ENCODE data around the gene NTMT2. TPM values are rescaled to one million over a fixed set of nuclear protein-coding genes. Genes with fewer than 3 reads are reported as not detected.
"Not testable (repeated sequence)": the region's sequence is repeated elsewhere in the genome, so short reads cannot be mapped to it uniquely, and the experiment has no call there.

NTMT2 gene
- total RNA-seq, 1 donor from 2014 or later, result not detected

DNA sequence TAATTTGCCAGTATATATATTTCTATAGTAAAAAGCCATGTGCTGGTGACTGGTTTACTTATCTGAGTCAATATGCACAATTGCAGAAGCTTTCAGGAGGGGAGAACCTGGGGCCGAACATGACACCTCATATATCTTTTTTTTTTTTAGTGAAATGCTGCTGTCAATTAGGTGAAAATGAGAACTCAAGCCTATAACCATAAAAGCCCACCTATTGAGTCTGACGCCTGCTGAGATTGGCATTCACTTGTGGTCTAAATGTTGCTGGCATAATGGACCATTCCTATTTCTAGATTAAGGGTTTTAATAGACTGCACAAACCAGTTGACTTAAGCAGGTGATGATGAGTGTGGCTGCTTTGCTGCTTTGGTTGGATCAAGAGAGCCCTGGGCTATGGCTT lies 10.8 kb downstream of the NTMT2 start:
- DNase-seq (ENCODE audit: low spot score), result no peak

DNA sequence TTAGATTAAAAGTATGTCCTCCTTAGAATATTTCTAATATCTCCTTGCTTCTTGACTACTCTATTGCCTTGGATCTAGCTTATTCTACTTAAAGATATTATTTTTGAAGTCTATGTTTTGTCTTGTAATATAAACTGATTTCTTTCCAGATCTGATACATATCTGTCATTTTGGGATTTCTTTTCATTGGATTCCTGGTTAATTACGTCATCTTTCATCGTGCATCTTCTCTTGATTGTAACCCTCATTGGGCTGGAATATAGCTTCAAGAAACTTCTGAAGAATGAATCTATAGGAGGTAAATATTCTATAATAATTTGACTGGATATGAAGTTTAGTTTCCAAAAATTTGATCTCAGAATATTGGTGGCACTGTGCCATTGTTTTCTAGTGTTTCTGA lies 12.1 kb downstream of the NTMT2 start:
- DNase-seq (ENCODE audit: low spot score), result no peak

DNA sequence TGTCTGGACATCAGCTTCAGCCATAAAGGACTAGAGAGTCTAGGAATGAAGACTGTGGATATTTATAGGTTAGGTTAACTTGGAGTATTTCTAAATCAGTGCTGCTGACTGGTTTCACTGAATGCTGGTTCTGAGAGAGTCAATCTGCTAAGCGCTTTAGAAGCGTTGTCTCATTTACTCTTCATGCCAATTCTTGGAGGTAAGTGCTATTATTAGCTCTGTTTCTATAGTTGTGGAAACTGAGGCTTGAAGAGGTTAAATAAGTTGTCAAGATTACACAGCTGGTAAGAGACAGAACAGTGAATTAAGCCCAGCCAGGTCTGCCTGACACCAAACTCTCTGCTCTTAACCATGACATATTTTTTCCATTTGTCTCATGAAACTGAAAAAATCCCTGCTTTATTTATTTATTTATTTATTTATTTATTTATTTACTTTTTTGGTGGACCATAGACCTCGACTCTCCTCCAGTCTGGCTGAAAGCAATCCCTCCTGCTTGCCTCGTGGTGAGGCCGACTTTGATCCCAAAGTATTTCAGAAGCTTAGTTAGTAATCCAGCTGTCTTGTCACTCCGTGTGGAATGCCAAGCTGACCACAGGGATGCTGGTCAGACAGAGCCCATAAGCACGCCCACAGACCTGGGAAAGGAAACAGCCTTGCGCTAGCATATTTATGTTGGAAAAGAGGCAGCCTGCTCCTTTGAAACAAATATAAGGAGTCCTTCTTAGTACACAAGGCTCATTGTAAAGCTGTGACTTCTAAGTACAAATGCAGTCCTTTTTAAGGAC lies 16.9 kb downstream of the NTMT2 start:
- DNase-seq (ENCODE audit: low spot score), result no peak

DNA sequence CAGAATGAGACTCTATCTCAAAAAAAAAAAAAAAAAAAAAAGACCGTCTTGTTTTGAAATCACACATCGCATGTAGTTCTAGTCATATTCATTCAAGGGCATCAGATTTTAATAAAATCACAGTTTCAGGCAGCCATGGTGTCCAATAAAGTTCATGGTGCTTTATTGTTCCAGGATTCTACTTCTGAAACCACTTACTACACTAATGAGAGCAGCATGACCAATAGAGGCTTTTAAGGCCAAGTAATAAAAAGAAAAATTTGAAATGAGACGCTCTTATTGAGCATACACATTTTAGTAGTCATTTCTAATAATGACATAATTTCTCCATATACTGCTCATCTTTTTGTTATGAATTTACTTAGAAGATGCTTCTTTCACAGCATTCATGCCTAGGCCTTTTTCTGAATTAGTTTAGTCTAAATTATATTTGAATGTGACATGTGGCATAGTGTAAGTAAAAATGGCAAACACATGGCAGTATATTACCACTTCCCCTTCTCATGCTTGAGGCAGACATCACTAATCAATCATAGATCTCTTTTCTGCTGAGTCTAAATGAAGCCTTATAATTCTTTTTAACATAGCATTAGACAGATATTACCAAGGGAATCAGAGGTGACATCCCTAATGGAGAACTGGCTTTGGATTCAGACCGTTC lies 18.5 kb downstream of the NTMT2 start:
- no peak for DNase-seq (ENCODE audit: low spot score)

DNA sequence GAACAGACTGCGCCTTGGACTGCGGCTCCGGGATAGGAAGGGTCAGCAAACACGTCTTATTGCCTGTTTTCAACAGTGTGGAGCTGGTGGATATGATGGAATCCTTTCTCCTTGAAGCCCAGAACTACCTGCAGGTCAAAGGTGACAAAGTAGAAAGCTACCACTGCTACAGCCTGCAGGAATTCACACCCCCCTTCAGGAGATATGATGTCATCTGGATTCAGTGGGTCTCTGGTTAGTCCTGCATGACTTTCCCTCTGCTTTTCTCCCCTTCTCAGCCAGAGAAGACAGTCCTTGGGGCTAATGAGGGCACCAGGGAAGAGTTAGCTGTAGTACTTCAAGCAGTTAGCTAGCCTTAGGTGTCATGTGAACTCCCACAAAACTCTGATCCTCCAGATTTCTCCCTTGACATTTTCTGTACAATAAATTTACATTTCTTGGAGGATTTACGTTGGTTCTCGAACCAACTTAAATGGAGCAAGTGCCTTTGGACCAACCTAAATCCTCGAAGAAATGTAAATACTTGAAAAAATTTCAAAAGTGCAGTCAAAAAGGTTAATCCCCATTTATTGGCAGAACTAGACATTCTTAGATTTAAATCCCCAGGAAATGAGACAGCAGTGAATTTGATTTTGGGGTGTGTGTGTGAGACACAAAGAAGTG lies 20.9 kb downstream of the NTMT2 start:
- DNase-seq (ENCODE audit: low spot score), result no peak

DNA sequence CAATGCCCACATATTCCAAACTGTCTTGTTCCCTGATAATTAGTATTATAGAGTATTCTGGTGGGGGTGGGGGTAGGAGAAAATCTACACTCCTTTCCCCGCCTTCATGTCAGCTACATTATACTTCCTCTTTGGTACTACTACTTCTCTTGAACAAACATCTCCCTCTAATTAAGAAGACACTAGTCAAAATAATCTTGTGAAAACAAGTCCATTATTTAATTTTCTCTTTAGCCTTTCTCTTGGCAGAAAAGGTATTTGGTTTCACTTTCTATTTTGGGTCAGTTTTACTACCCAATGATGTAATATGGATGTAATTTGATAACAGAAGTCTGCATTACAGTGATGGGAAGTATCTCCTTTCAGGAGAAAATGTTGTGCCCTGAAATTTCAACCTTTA lies 22.5 kb downstream of the NTMT2 start:
- no peak for DNase-seq (ENCODE audit: low spot score)

DNA sequence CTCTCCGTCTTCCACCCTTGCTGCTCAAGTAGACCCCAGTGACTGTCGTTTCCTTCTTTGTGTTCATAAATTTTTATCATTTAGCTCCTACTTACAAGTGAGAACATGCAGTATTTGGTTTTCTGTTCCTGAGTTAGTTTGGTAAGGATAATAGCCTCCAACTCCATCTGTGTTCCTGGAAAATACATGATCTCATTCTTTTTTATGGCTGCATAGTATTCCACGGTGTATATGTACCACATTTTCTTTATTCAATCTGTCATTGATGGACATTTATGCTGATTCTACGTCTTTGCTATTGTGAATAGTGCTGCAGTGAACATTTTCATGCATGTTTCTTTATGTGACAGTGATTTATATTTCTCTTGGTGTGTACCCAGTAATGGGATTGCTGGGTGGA lies 24.8 kb downstream of the NTMT2 start:
- not testable (repeated sequence) for DNase-seq (ENCODE audit: low spot score)

DNA sequence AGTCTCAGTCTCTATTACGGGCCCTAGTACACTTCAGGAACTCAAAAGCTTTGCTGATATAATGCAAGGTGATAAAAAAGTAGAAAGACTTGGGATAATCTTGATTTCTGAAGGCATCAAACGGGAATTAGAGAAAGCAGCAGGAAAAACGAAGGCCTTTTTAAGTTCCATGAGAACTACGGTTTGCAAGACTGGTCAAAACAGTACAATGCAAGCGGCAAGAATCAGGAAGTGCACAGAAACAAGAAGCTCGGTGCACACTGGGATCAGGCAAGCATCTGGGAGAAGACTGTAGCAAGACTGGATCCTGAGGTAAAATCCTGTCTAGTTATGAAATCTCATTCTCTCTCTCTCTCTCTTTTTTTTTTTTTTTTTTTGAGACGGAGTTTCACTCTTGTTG lies 28.6 kb downstream of the NTMT2 start:
- no peak for DNase-seq (ENCODE audit: low spot score)

DNA sequence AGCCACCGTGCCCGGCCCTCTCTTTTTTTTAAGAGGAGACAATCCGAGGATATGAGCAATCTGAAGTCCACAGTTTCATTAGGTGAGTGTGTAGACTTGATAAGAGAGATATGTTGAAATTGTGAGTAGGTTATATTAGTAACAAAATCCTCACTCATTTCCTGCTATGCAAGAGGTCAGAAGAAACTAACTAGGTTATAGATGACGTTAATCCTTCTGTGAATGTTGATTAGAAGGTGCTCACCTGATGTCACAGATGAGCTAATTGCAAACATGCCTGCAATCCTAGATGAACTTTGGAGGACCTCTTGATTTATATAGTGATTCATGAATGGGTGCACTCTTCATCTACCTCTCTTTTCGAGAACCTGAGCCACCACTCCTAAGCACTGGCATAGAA lies 29.3 kb downstream of the NTMT2 start:
- DNase-seq (ENCODE audit: low spot score), result no peak

DNA sequence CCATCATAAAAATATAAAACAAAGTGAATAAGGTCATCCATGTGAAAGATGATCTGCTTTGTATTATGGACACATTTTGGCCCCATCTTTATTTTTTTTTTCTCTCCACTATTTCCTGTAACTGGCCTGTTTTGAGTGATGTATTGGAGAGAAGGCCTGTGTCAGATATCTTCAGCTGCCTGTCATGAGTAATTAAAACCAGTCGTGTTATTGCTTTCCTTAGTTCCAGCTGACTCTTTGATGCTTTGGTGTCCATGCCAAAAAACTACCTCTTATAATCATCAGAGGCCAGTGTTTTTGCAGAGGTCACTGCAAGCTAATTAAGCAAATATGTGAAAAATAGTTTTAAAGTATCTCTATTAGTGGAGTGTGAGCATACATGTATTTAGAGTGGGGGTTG lies 29.7 kb downstream of the NTMT2 start:
- no peak for DNase-seq (ENCODE audit: low spot score)

DNA sequence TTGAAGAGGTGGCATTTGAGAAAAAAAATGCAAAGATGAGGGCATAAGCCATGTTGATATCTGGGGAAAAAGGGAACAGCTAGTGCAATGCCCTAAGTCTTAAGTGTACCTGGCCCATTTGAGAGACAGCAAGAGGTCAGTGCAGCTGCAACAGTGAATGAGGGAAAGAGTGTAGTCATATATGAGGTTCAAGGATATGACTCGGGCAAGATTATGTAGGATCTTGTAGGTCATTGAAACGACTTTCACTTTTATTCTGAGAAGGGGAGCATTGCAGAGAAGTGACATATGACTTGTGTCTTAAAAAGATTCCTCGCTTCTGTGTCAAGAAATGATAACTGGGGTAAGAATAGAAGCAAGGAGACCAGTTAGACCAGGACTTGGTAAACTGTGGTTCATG lies 31.0 kb downstream of the NTMT2 start:
- no peak for DNase-seq (ENCODE audit: low spot score)

DNA sequence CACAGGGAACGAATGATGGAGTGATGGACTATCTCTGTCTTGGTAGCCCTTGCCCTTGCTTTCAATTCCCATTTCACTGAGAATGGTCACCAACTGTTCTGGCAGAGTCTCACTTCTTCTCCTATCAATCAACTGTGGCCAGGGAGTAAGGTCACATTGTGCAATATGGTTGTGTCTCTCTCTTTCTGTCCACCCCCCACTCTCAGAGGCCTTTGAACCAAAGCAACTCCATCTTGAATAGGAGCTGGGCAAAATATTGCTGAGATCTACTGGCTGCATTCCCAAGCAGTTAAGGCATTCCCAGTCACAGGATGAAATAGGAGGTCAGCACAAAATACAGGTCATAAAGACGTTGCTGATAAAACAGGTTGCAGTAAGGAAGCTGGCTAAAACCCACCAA lies 36.7 kb downstream of the NTMT2 start:
- DNase-seq (ENCODE audit: low spot score), result no peak

DNA sequence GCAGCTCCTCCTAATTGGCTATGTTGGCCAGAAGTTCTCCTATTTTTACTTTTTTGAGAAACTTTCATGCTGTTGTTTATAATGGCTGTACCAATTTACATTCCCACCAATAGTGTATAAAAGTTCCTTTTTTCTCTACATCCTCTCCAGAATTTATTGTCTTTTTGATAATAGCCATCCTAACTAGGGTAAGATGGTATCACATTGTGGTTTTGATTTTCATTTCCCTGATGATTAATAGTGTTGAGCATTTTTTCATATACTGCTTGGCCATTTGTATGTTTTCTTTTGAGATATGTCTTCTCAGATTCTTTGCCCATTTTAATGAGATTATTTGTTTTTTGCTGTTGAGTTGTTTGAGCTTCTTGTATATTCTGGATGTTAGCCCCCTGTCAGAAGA lies 46.8 kb downstream of the NTMT2 start:
- no peak for DNase-seq (ENCODE audit: low spot score)

DNA sequence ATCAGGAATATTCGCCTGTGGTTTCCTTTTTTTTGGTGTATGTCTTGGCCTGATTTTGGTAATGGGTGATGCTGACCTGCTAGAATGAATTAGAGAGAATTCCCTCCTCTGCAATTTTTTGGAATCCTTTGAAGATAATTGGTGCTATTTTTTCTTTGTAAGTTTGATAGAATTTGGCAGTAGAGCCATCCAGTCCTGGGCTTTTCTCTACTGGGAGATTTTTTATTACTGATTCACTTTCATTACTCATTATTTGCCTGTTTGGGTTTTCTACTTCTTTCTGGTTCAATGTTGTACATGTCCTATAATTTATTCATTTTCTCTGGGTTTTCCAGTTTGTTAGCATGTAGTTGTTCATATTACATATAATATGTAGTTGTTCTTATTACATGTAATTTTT lies 48.7 kb downstream of the NTMT2 start:
- no peak for DNase-seq (ENCODE audit: low spot score)

DNA sequence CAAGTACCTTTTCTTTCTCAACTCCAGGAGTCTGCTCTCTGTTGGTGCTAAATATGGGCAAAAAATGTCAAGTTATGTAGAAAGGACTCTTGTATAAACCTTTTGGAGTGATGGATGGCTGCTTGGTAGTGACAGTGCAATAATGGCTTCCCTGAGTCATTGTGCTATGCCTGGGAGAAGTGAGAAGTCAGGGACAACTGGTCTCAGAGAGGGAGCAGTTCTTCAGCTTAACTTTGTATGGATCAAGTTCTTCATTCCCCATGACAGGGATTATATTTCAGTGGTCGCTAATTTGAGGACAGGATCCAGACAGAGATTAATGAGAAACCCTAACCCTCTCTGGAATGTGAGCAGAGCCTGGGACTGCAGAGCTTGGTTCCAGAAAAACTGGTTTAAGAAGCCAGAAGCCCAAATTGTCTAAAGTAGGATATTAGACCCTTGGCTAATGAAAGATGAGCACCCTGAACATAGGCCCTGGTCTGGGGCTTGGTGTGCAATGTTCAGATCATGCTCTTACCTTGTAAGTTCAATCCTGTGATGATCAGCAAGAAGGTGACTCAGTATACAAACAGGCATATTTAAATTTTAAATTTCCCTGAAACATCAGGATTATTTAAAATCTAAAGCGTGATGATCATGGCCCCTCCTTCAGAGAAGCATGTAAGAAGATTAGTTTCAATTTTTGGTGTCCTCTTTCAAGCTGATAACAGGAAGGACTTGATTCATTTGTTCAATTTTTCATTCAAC lies 50.9 kb downstream of the NTMT2 start:
- DNase-seq (ENCODE audit: low spot score), result no peak

DNA sequence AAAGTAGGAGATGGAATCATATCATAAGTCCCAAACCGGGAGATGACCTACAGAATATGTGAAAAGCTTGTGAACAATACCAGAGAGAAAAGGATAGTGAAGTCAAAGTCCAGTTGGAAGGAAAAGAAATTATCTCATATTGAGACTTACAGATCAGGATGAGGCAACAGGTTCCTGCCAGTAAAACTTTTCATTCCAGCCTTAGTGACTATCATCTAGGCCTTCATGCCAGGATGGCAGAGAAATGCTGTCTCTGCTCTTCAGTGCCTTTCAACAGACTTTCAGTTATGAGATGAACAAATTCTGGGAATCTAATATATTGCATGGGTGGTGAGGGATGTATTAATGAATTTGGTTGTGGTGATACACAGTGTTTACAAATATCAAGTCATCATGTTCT lies 52.3 kb downstream of the NTMT2 start:
- no peak for DNase-seq (ENCODE audit: low spot score)

DNA sequence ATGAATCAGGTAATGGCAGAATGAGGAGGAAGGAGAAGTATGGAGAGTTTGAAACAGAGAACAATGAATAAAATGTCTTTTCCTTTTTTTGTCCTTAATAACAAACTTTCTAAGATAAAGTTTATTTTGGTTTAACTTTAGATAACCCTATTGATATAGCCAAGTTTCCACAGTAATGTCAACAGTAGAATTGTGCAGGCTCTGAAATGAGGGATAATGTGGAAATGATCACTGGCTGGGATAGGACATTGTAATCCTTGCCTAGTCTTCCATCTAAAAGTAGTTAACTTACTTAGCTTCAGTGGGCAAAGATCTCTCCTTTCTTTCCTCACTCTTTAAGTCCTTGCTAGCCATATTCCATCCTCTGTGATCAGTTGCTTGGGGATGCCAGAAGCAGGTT lies 52.8 kb downstream of the NTMT2 start:
- no peak for DNase-seq (ENCODE audit: low spot score)

DNA sequence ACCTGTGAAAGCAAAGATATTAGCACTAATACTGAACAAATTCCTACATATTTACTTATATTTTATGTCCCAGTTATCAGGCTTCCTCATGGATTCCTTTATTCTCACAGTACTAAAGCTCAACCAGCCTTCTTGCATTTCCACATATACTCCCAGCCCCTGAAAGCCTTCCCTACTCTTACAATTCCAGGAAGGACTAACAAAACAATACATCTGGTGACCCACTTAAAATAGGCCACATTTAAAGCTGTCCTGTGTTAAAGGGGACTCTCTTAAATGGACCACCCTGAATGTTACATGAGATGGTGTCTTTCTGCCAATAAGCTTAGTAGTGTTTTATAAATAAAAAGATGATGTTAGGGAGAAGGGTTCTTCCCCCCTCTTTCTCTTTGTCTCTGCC lies 54.4 kb downstream of the NTMT2 start:
- no peak for DNase-seq (ENCODE audit: low spot score)

DNA sequence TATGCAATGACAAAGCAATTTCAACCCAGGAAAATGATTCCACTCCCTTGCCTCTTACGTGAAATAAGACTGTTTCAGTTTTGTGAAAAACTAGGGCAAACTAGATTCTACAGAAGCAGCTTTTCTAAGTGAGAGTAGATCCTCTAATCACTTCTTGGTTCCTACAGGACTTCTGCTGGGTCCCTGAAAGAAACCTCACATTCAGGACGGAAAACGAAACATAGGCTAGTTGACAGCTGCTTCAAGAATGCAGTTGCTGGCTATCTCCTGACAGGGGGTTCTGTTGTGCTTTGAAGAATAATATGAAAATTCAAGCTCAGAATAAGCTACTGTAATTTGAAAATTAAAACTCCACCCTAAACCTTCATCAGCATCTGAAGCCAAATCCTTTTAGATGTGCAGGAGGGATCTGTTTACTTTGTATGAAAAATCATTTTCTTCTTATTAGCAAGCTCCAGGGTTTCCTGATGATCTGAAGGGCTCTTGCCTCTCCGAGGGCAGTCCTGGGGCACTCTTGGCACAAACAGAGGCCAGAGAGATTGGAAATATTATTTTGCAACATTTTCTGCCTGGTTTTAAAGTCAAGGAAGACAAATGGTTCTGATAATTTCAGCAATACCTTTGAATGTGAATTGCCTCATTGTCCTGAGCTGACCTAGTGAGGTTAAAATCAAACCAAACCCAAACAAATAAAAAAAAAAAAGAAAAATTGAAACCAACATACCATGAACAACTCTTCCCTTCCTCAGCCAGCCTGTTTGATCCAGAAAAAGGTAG lies 55.0 kb downstream of the NTMT2 start:
- no peak for DNase-seq (ENCODE audit: low spot score)

DNA sequence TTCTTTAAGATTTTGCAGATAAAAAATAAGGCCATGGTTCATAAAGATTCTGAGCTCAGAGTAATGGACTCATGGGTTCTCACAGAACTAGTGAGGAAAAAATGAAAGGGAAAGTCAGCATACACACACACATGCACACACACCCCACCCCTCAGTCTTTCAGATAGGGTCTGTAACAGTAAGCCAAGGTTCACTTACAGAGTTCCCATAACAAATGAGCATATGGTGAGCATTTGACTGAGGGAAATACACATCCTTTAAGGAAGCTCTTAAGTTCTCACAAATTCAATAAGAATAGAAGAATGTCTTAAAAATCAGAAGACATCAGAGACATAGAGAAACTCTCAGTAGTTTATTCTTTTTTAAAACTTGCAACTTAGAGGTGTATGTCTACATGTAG lies 57.9 kb downstream of the NTMT2 start:
- DNase-seq (ENCODE audit: low spot score), result no peak

DNA sequence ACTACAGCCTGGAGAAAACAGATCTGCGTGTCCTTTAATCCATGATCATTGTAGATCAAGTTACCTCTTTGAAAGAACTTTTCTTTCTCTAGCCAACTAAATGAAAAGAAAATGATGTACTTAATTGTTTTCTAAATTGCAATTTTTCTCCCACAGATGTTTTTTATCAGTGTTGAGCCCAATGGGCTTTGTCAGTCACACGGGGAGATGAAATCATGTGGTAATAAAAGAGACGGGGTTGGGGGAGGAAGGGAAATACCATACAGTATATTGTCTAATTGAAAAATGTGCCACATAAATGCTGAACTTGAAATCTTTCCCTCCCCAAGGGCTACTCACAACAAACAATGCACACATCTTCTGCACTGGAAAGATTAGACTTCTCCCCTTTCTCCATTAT lies 58.4 kb downstream of the NTMT2 start:
- DNase-seq (ENCODE audit: low spot score), result no peak

Measured in mesenteric fat pad (tissue), 1 donor.